CD8-positive, alpha-beta memory T cell (primary cell): ENCODE data around the gene STAM. TPM values are rescaled to one million over a fixed set of nuclear protein-coding genes. Genes with fewer than 3 reads are reported as not detected.
"Not testable (repeated sequence)": the region's sequence is repeated elsewhere in the genome, so short reads cannot be mapped to it uniquely, and the experiment has no call there.

ENCODE experiments used
- CTCF ChIA-PET: fragments of 350-600 bp; sonication (Branson Sonifier 250); formaldehyde crosslinking; loops from one replicate; lab custom pipeline; 2021; ENCODE audit warnings: antibody characterized with exemption; lab: Charles Lee
- POLR2A ChIA-PET: fragments of 350-600 bp; sonication (Branson Sonifier 250); formaldehyde crosslinking; loops from one replicate; lab custom pipeline; 2021; ENCODE audit warnings: antibody characterized with exemption; lab: Charles Lee
- DNase-seq, 5 donors: peaks; one replicate each; pipeline versions ENCODE4 v3.0.0 to v3.0.0-alpha.2; 2020 to 2022; ENCODE audit warnings: mixed read lengths in 1 of 5
- H3K27ac ChIP-seq: one replicate; pipeline ENCODE4 v1.7.0; 2013; ENCODE audit warnings: low read depth, mild to moderate bottlenecking, low read length, moderate library complexity
- H3K27me3 ChIP-seq: 2 replicates; pipeline ENCODE4 v1.7.0; 2013; ENCODE audit warnings: low read length, mild to moderate bottlenecking; ENCODE audit not compliant: insufficient read depth, poor library complexity, severe bottlenecking
- H3K36me3 ChIP-seq: 2 replicates; pipeline ENCODE4 v1.7.0; 2013; ENCODE audit warnings: mild to moderate bottlenecking, low read length, moderate library complexity; ENCODE audit not compliant: insufficient read depth
- H3K4me1 ChIP-seq: 2 replicates; pipeline ENCODE4 v1.7.0; 2013; ENCODE audit warnings: mild to moderate bottlenecking, low read length, moderate library complexity; ENCODE audit not compliant: insufficient read depth
- H3K4me3 ChIP-seq: 2 replicates; pipeline ENCODE4 v1.7.0; 2013; ENCODE audit warnings: mild to moderate bottlenecking, low read length
- H3K9me3 ChIP-seq: 2 replicates; pipeline ENCODE4 v1.7.0; 2013; ENCODE audit warnings: mild to moderate bottlenecking, low read length
- H3K27ac Mint-ChIP-seq, 8 donors: one replicate each; pipeline ENCODE4 v1.8.0; 2020 to 2021; ENCODE audit warnings: mixed read lengths in 8 of 8, mild to moderate bottlenecking in 6 of 8, inconsistent platforms in 3 of 8, moderate library complexity in 3 of 8
- H3K27me3 Mint-ChIP-seq, 2 donors: one replicate each; pipeline ENCODE4 v1.8.0; 2020 to 2021; ENCODE audit warnings: mixed read lengths in 2 of 2, mild to moderate bottlenecking in 1 of 2, moderate library complexity in 1 of 2
- H3K36me3 Mint-ChIP-seq, 3 donors: one replicate each; pipeline ENCODE4 v1.8.0; 2020 to 2021; ENCODE audit warnings: mixed read lengths in 3 of 3, inconsistent platforms in 1 of 3, mild to moderate bottlenecking in 1 of 3
- H3K4me1 Mint-ChIP-seq, 3 donors: one replicate each; pipeline ENCODE4 v1.8.0; 2020 to 2021; ENCODE audit warnings: mixed read lengths in 3 of 3, inconsistent platforms in 1 of 3, mild to moderate bottlenecking in 1 of 3
- H3K4me3 Mint-ChIP-seq, 7 donors: one replicate each; pipeline ENCODE4 v1.8.0; 2020 to 2021; ENCODE audit warnings: mixed read lengths in 7 of 7, mild to moderate bottlenecking in 6 of 7, moderate library complexity in 4 of 7, inconsistent platforms in 2 of 7
- H3K9me3 Mint-ChIP-seq, 5 donors: one replicate each; pipeline ENCODE4 v1.8.0; 2020 to 2022; ENCODE audit warnings: mixed read lengths in 5 of 5, mild to moderate bottlenecking in 3 of 5, moderate library complexity in 2 of 5, inconsistent platforms in 1 of 5
- polyA plus RNA-seq: library from polyadenylated mRNA; unstranded; fragments of 300-500 nt; fragmentation: Illumina TruSeq; gene quantifications from one replicate; pipeline ENCODE4 v1.2.3, GENCODE V29; 2021
- total RNA-seq, 2 experiments: library from RNA; stranded (reverse); gene quantifications; one replicate each; pipeline ENCODE4 v1.2.3, GENCODE V29; 2021

The STAM gene
- total and polyA plus RNA-seq, 3 experiments from 2014 or later = 7.8 to 22.3 (median 18.5) TPM

GRCh38 chr10:17713758-17714157 lies 69.8 kb downstream of the STAM start:
- Histone ChIP-seq H3K4me3 (no peak overlapping the region), H3K9me3 (no peaks in the 10 kb centered on the region), H3K27me3 (no peaks in the 10 kb centered on the region), H3K36me3 (peaks cover 13% of the 10 kb centered on the region), H3K27ac (no peak overlapping the region), H3K4me1 (no peaks in the 10 kb centered on the region)
- ChIA-PET POLR2A (no interaction called here), CTCF (no interaction called here)
- Mint-ChIP-seq H3K4me1 (no peaks in the 10 kb centered on the region), H3K4me3 (no peak overlapping the region), H3K9me3 (no peaks in the 10 kb centered on the region), H3K36me3 (peaks cover 16 to 82% (median 45%) of the 10 kb centered on the region in 3 donors), H3K27ac (peak overlapping the region in 1 of 8 donors; percentile 41), H3K27me3 (no peaks in the 10 kb centered on the region)
- no peak for DNase-seq

DNA sequence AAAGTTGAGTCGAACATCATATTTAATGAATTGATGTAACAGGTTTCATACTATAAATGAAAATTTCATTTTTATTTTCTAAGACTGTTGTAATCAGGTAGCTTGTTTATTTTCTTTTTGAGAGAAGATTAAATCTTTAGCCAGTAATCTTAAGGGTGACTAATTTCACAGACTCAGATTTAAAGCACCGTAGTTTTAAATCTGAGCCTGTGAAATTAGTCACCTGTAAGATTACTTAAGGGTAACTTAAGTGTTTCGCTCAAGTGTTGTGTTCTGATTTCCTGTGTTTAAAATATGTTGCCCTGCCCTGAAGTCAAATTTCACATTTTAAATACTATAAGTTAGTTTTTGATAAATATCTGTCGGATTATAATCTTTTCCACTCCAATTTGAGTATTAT lies 72.2 kb downstream of the STAM start:
- Mint-ChIP-seq H3K4me1 (no peaks in the 10 kb centered on the region), H3K4me3 (no peak overlapping the region), H3K27ac (no peak overlapping the region), H3K27me3 (no peaks in the 10 kb centered on the region), H3K36me3 (peaks cover 22 to 69% (median 31%) of the 10 kb centered on the region in 3 donors), H3K9me3 (no peaks in the 10 kb centered on the region)
- Histone ChIP-seq H3K9me3 (no peaks in the 10 kb centered on the region), H3K4me1 (no peaks in the 10 kb centered on the region), H3K4me3 (no peak overlapping the region), H3K27me3 (no peaks in the 10 kb centered on the region), H3K27ac (no peak overlapping the region), H3K36me3 (peaks cover 10% of the 10 kb centered on the region)
- POLR2A ChIA-PET = no interaction called here
- DNase-seq = no peak
- CTCF ChIA-PET = no interaction called here

GRCh38 chr10:17722317-17723014 lies 78.5 kb downstream of the STAM start:
- H3K27ac Mint-ChIP-seq, H3K4me1 Mint-ChIP-seq, H3K4me1 ChIP-seq, H3K27me3 ChIP-seq, H3K36me3 ChIP-seq, H3K9me3 ChIP-seq, H3K4me3 Mint-ChIP-seq, POLR2A ChIA-PET, CTCF ChIA-PET, H3K4me3 ChIP-seq, H3K27ac ChIP-seq, H3K27me3 Mint-ChIP-seq, H3K9me3 Mint-ChIP-seq, DNase-seq: not testable (repeated sequence)
- H3K36me3 Mint-ChIP-seq = peaks cover 5 to 29% (median 17%) of the 10 kb centered on the region in 3 donors

DNA sequence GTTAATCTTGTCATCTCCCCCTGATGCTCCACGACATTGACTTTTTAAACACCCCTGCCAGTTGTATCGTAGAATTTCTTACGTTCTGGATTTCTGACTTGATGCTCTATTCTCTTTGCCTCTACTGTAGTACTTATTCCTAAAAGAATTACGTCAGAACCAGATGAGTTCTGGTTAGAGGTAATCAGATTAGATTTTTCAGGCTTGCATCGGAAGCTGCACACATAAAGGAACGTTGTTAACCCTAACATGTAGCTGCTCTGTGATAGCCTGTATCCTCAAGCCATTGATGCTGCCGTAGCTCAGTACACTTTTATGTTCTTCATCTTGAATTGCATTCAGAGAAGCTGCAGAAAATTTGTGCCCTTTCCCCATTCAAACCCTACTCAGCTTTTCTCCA lies 81.8 kb downstream of the STAM start:
- no peak overlapping the region for H3K27ac ChIP-seq
- Mint-ChIP-seq H3K36me3 (peaks cover 2 to 17% (median 8%) of the 10 kb centered on the region in 3 donors), H3K9me3 (no peaks in the 10 kb centered on the region), H3K4me1 (no peaks in the 10 kb centered on the region), H3K4me3 (no peak overlapping the region), H3K27me3 (no peaks in the 10 kb centered on the region), H3K27ac (no peak overlapping the region)
- no peaks in the 10 kb centered on the region for H3K27me3 ChIP-seq
- no peaks in the 10 kb centered on the region for H3K4me1 ChIP-seq
- H3K4me3 ChIP-seq = no peak overlapping the region
- no peak for DNase-seq
- H3K36me3 ChIP-seq = no peaks in the 10 kb centered on the region
- ChIA-PET CTCF (no interaction called here), POLR2A (no interaction called here)
- H3K9me3 ChIP-seq = no peaks in the 10 kb centered on the region

DNA sequence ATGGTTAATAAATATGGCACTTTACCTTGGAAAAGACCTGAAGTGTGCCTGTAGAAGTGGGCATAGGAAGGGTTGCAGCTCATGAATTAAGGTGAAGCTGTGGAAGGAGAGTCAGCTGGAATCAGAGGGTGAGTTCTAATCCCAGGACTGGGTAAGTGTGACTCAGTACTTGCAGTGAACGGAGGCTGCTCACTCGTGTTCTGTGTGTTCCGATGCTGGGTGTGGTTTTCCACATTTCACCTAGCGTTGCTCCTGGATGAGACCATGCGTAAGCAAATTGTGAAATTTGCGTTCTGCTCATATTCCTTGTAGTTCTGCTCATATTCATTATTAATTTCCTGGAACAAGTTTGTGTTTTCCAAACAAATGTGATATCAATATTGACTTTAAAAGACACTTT lies 85.7 kb downstream of the STAM start:
- CTCF ChIA-PET = no interaction called here
- POLR2A ChIA-PET = no interaction called here

GRCh38 chr10:17730667-17731066 lies 86.7 kb downstream of the STAM start:
- no peaks in the 10 kb centered on the region for H3K9me3 ChIP-seq
- H3K36me3 ChIP-seq = no peaks in the 10 kb centered on the region
- H3K27me3 ChIP-seq = no peaks in the 10 kb centered on the region
- no peaks in the 10 kb centered on the region for H3K4me1 ChIP-seq
- H3K9me3 Mint-ChIP-seq = no peaks in the 10 kb centered on the region
- no peak overlapping the region for H3K27ac ChIP-seq
- H3K27me3 Mint-ChIP-seq = no peaks in the 10 kb centered on the region
- POLR2A ChIA-PET = no interaction called here
- H3K4me3 ChIP-seq = no peak overlapping the region
- no peak for DNase-seq
- H3K27ac Mint-ChIP-seq = no peak overlapping the region
- no peaks in the 10 kb centered on the region for H3K36me3 Mint-ChIP-seq
- no peaks in the 10 kb centered on the region for H3K4me1 Mint-ChIP-seq
- no peak overlapping the region for H3K4me3 Mint-ChIP-seq
- CTCF ChIA-PET = no interaction called here

More for the DNA sequence above, 85.7 kb downstream of the STAM start:
- Histone ChIP-seq H3K9me3 (no peaks in the 10 kb centered on the region), H3K36me3 (no peaks in the 10 kb centered on the region), H3K27ac (no peak overlapping the region), H3K4me3 (no peak overlapping the region), H3K27me3 (no peaks in the 10 kb centered on the region), H3K4me1 (no peaks in the 10 kb centered on the region)
- Mint-ChIP-seq H3K27ac (no peak overlapping the region), H3K4me3 (no peak overlapping the region), H3K4me1 (no peaks in the 10 kb centered on the region), H3K36me3 (no peaks in the 10 kb centered on the region), H3K9me3 (no peaks in the 10 kb centered on the region), H3K27me3 (no peaks in the 10 kb centered on the region)
- DNase-seq = no peak

GRCh38 chr10:17731331-17732020 lies 87.5 kb downstream of the STAM start:
- H3K36me3 ChIP-seq = no peaks in the 10 kb centered on the region
- Mint-ChIP-seq H3K4me1 (no peaks in the 10 kb centered on the region), H3K4me3 (no peak overlapping the region), H3K27me3 (no peaks in the 10 kb centered on the region), H3K36me3 (no peaks in the 10 kb centered on the region), H3K27ac (no peak overlapping the region), H3K9me3 (no peaks in the 10 kb centered on the region)
- DNase-seq = no peak
- H3K4me1 ChIP-seq = no peaks in the 10 kb centered on the region
- H3K4me3 ChIP-seq = no peak overlapping the region
- ChIA-PET CTCF (interaction anchor here (0.7 kb wide), 1 partner anchor 155 kb away, joined by 3 read pairs; no protein-coding TSS in a partner anchor), POLR2A (no interaction called here)
- H3K27me3 ChIP-seq = no peaks in the 10 kb centered on the region
- H3K27ac ChIP-seq = no peak overlapping the region
- H3K9me3 ChIP-seq = no peaks in the 10 kb centered on the region

DNA sequence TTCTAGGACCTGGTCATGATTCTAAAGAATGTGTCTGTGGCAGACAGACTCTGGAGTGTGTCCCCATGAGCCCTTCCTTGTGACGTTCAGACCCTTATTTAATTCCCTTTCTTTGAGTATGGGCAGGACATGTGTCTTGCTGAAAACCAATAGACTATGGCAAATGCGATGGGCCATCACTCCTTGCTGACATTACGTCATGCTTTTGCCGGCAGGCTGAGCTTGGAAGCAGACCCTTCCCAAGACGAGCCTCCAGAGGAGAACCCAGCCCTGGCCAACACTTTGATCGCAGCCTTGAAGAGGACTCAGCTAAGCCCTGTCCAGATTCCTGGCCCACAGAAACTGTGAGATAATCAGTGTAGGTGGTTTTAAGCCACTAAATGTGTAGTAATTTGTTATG lies 89.7 kb downstream of the STAM start:
- no peaks in the 10 kb centered on the region for H3K9me3 Mint-ChIP-seq

More for the DNA sequence above, 89.7 kb downstream of the STAM start:
- no peak overlapping the region for H3K4me3 ChIP-seq
- Mint-ChIP-seq H3K4me3 (no peak overlapping the region), H3K27me3 (no peaks in the 10 kb centered on the region), H3K36me3 (no peaks in the 10 kb centered on the region), H3K27ac (no peak overlapping the region), H3K4me1 (peaks cover 0 to 4% (median 2%) of the 10 kb centered on the region in 3 donors)
- no peaks in the 10 kb centered on the region for H3K36me3 ChIP-seq
- no peaks in the 10 kb centered on the region for H3K9me3 ChIP-seq
- H3K27ac ChIP-seq = no peak overlapping the region
- ChIA-PET POLR2A (no interaction called here), CTCF (no interaction called here)
- H3K27me3 ChIP-seq = no peaks in the 10 kb centered on the region
- no peaks in the 10 kb centered on the region for H3K4me1 ChIP-seq
- no peak for DNase-seq
